Neuronal stem cell (in vitro differentiated cells): Measurements from ENCODE around the gene PDZRN4.

Source experiments
- DNase-seq: peaks from one replicate; pipeline ENCODE4 v3.0.0-alpha.2; 2013; ENCODE audit warnings: low spot score
- H2AFZ ChIP-seq: one replicate; pipeline ENCODE4 v1.6.1; 2013; ENCODE audit warnings: mild to moderate bottlenecking, low read length, inconsistent platforms
- H2AK5ac ChIP-seq: 2 replicates; pipeline ENCODE4 v1.6.1; 2013; ENCODE audit warnings: low read depth, mild to moderate bottlenecking, inconsistent platforms, low read length, moderate library complexity, mixed read lengths
- H2BK120ac ChIP-seq: 2 replicates; pipeline ENCODE4 v1.6.1; 2013; ENCODE audit warnings: low read depth, mild to moderate bottlenecking, inconsistent platforms, low read length, moderate library complexity, mixed read lengths
- H2BK12ac ChIP-seq: one replicate; pipeline ENCODE4 v1.6.1; 2013; ENCODE audit warnings: low read length, inconsistent platforms
- H2BK15ac ChIP-seq: 2 replicates; pipeline ENCODE4 v1.6.1; 2013; ENCODE audit warnings: mild to moderate bottlenecking, low read length, inconsistent platforms, mixed read lengths
- H2BK5ac ChIP-seq: one replicate; pipeline ENCODE4 v1.6.1; 2013; ENCODE audit warnings: inconsistent platforms, mild to moderate bottlenecking, low read length, moderate library complexity
- H3K14ac ChIP-seq: one replicate; pipeline ENCODE4 v1.6.1; 2013; ENCODE audit warnings: low read length, inconsistent platforms
- H3K18ac ChIP-seq: 2 replicates; pipeline ENCODE4 v1.6.1; 2013; ENCODE audit warnings: low read length, inconsistent platforms
- H3K23ac ChIP-seq: 2 replicates; pipeline ENCODE4 v1.6.1; 2013; ENCODE audit warnings: low read depth, mild to moderate bottlenecking, mixed read lengths, low read length, inconsistent platforms; ENCODE audit not compliant: poor library complexity
- H3K27ac ChIP-seq: replicated peaks from 3 replicates; pipeline ENCODE4 v1.5.1; 2013; ENCODE audit warnings: low read length, inconsistent platforms
- H3K27me3 ChIP-seq, 3 experiments: 2 replicates each; pipeline ENCODE4 v1.6.1; 2013; ENCODE audit warnings: low read length in 3 of 3, mild to moderate bottlenecking in 2 of 3, inconsistent platforms in 1 of 3, low read depth in 1 of 3, mixed read lengths in 1 of 3, moderate library complexity in 1 of 3; ENCODE audit not compliant: control insufficient read depth in 3 of 3, insufficient read depth in 3 of 3
- H3K36me3 ChIP-seq, 2 donors: replicated peaks in 1 of 2; 2 replicates each; pipeline ENCODE4 v1.6.1; 2013; ENCODE audit warnings: low read length in 2 of 2; ENCODE audit not compliant: control insufficient read depth in 2 of 2, insufficient read depth in 2 of 2
- H3K4ac ChIP-seq: 2 replicates; pipeline ENCODE4 v1.6.1; 2013; ENCODE audit warnings: inconsistent platforms, mild to moderate bottlenecking, low read length, moderate library complexity
- H3K4me1 ChIP-seq, 2 donors: 1 replicate in 1 of 2; 2 replicates in 1 of 2; pipeline ENCODE4 v1.6.1; 2013; ENCODE audit warnings: low read length in 2 of 2, low read depth in 1 of 2; ENCODE audit not compliant: control insufficient read depth in 2 of 2, insufficient read depth in 1 of 2
- H3K4me2 ChIP-seq: one replicate; pipeline ENCODE4 v1.6.1; 2013; ENCODE audit warnings: mild to moderate bottlenecking, low read length, inconsistent platforms; ENCODE audit not compliant: insufficient read depth, poor library complexity, severe bottlenecking
- H3K4me3 ChIP-seq, 2 donors: 2 replicates each; pipeline ENCODE4 v1.5.1; 2013; ENCODE audit warnings: low read length in 2 of 2, mild to moderate bottlenecking in 2 of 2, inconsistent platforms in 1 of 2, moderate library complexity in 1 of 2
- H3K79me1 ChIP-seq: one replicate; pipeline ENCODE4 v1.6.1; 2013; ENCODE audit warnings: low read depth, mild to moderate bottlenecking, inconsistent platforms, low read length, moderate library complexity
- H3K9ac ChIP-seq: one replicate; pipeline ENCODE4 v1.6.1; 2013; ENCODE audit warnings: mild to moderate bottlenecking, low read depth, low read length, inconsistent platforms; ENCODE audit not compliant: poor library complexity
- H3K9me3 ChIP-seq, 2 donors: replicated peaks in 1 of 2; 2 replicates each; pipeline versions ENCODE3 to v1.6.1; 2013; ENCODE audit warnings: low read length in 2 of 2, mild to moderate bottlenecking in 2 of 2, inconsistent platforms in 1 of 2, low read depth in 1 of 2, mixed read lengths in 1 of 2, moderate library complexity in 1 of 2; ENCODE audit not compliant: control insufficient read depth in 2 of 2, insufficient read depth in 1 of 2
- H4K8ac ChIP-seq: one replicate; pipeline ENCODE4 v1.6.1; 2013; ENCODE audit warnings: low read depth, mild to moderate bottlenecking, inconsistent platforms, low read length, moderate library complexity
- H4K91ac ChIP-seq: one replicate; pipeline ENCODE4 v1.6.1; 2013; ENCODE audit warnings: low read length, low read depth, mild to moderate bottlenecking, inconsistent platforms; ENCODE audit not compliant: poor library complexity
- WGBS, 2 donors: extraction: QIAGEN DNeasy Blood & Tissue Kit; methylation state at CpG; one replicate each; pipeline ENCODE4 v1.1.7; 2013; ENCODE audit warnings: missing lambda C conversion rate in 2 of 2, mixed read lengths in 1 of 2; ENCODE audit not compliant: insufficient read length in 2 of 2, insufficient replicate concordance in 1 of 2; ENCODE audit errors: extremely low coverage in 2 of 2; 5-methylcytosine and 5-hydroxymethylcytosine counted together

Gene PDZRN4

DNA sequence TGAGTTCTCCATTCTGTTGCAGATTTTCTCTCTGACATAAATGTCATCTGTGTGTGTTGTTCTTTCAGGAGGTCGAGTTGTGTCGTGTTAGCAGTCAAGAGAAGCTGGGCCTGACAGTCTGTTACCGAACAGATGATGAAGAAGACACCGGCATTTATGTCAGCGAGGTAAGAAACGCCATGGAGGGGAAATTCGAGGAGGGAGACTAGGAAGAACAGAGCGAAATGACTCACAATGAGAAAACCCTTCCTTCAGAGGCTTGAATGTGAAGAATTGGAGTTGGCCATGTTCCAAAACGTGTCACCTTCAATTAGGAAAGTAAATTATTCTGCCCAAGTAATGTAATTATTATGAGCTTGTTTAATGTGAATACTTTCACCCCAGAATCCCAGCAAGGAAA, 364.5 kb downstream of the PDZRN4 start:
- no peak overlapping the region for H3K23ac ChIP-seq
- H3K4me3 ChIP-seq = no peak overlapping the region
- no peak overlapping the region for H3K14ac ChIP-seq
- no peak overlapping the region for H3K18ac ChIP-seq
- H2AFZ ChIP-seq = no peak overlapping the region
- H3K79me1 ChIP-seq = no peaks in the 10 kb centered on the region
- H3K9ac ChIP-seq = no peak overlapping the region
- no peak overlapping the region for H4K8ac ChIP-seq
- H2BK5ac ChIP-seq = no peak overlapping the region
- H2BK15ac ChIP-seq = no peak overlapping the region
- H3K4me1 ChIP-seq = no peaks in the 10 kb centered on the region
- no peak overlapping the region for H3K4ac ChIP-seq
- no CpG with 5 or more reads among the region's 9 CpGs for WGBS, 2 donors
- H2BK120ac ChIP-seq = no peak overlapping the region
- H3K36me3 ChIP-seq = no peaks in the 10 kb centered on the region
- no peaks in the 10 kb centered on the region for H3K9me3 ChIP-seq
- H2AK5ac ChIP-seq = no peak overlapping the region
- no peak for DNase-seq
- no peaks in the 10 kb centered on the region for H3K27me3 ChIP-seq
- H4K91ac ChIP-seq = no peak overlapping the region
- no peak overlapping the region for H3K4me2 ChIP-seq
- no peak overlapping the region for H2BK12ac ChIP-seq
- no peak overlapping the region for H3K27ac ChIP-seq

DNA sequence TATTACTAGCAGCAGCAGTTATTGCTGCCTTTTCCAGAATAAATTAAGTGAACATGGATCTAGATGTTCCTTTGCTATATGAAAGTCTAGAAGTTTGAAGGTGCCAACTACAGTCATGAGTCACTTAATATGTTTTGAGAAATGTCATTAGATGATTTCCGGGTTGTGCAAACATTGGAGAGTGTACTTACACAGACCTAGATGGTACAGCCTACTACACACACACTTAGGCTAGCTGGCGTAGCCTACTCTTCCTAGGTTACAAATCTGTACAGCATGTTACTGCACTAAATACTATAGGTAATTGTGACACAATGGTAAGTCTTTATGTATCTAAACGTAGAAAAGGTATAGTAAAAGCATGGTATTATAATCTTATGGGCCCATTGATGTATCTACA, 368.1 kb downstream of the PDZRN4 start:
- Histone ChIP-seq H3K23ac (no peak overlapping the region), H3K36me3 (no peaks in the 10 kb centered on the region), H3K27me3 (no peaks in the 10 kb centered on the region), H2AK5ac (no peak overlapping the region), H3K4me2 (no peak overlapping the region), H2BK120ac (no peak overlapping the region), H2BK12ac (no peak overlapping the region), H3K18ac (no peak overlapping the region), H3K9me3 (no peaks in the 10 kb centered on the region), H4K8ac (no peak overlapping the region), H3K27ac (no peak overlapping the region), H2AFZ (no peak overlapping the region), H3K9ac (no peak overlapping the region), H3K79me1 (no peaks in the 10 kb centered on the region), H3K4me1 (no peaks in the 10 kb centered on the region), H3K14ac (no peak overlapping the region), H3K4ac (no peak overlapping the region), H2BK15ac (no peak overlapping the region), H2BK5ac (no peak overlapping the region), H3K4me3 (no peak overlapping the region), H4K91ac (no peak overlapping the region)
- WGBS, 2 donors = no CpG with 5 or more reads among the region's 3 CpGs
- no peak for DNase-seq

- no peak for DNase-seq
- Histone ChIP-seq H2BK120ac (no peak overlapping the region), H3K4ac (no peak overlapping the region), H3K14ac (no peak overlapping the region), H3K23ac (no peak overlapping the region), H3K4me1 (no peaks in the 10 kb centered on the region), H3K18ac (no peak overlapping the region), H3K27me3 (no peaks in the 10 kb centered on the region), H3K9ac (no peak overlapping the region), H4K8ac (no peak overlapping the region), H3K27ac (no peak overlapping the region), H2BK15ac (no peak overlapping the region), H3K79me1 (no peaks in the 10 kb centered on the region), H3K4me3 (no peak overlapping the region), H2AFZ (no peak overlapping the region), H3K9me3 (no peaks in the 10 kb centered on the region), H2BK5ac (no peak overlapping the region), H3K36me3 (no peaks in the 10 kb centered on the region), H2BK12ac (no peak overlapping the region), H3K4me2 (no peak overlapping the region), H2AK5ac (no peak overlapping the region), H4K91ac (no peak overlapping the region)
- WGBS, 2 donors = no CpG with 5 or more reads among the region's 4 CpGs
Measured at GRCh38 chr12:41557344-41557743, 369.2 kb downstream of the PDZRN4 start.

- no peaks in the 10 kb centered on the region for H3K79me1 ChIP-seq
- H2BK15ac ChIP-seq = no peak overlapping the region
- H3K23ac ChIP-seq = no peak overlapping the region
- H2BK12ac ChIP-seq = no peak overlapping the region
- no peaks in the 10 kb centered on the region for H3K27me3 ChIP-seq
- no CpG with 5 or more reads among the region's 1 CpG for WGBS, 2 donors
- H3K4ac ChIP-seq = no peak overlapping the region
- DNase-seq = no peak
- H3K4me1 ChIP-seq = no peaks in the 10 kb centered on the region
- no peaks in the 10 kb centered on the region for H3K36me3 ChIP-seq
- H4K91ac ChIP-seq = no peak overlapping the region
- H2AK5ac ChIP-seq = no peak overlapping the region
- H2AFZ ChIP-seq = no peak overlapping the region
- H3K14ac ChIP-seq = no peak overlapping the region
- no peak overlapping the region for H3K4me2 ChIP-seq
- H2BK120ac ChIP-seq = no peak overlapping the region
- no peak overlapping the region for H3K9ac ChIP-seq
- H3K9me3 ChIP-seq = no peaks in the 10 kb centered on the region
- no peak overlapping the region for H3K18ac ChIP-seq
- no peak overlapping the region for H2BK5ac ChIP-seq
- H3K4me3 ChIP-seq = no peak overlapping the region
- H3K27ac ChIP-seq = no peak overlapping the region
- no peak overlapping the region for H4K8ac ChIP-seq
Measured at GRCh38 chr12:41558671-41559070, 370.6 kb downstream of the PDZRN4 start.
